H1 (cell line): ENCODE results near the gene MSI2. TPM values are rescaled to one million over a fixed set of nuclear protein-coding genes. Genes with fewer than 3 reads are reported as not detected.

Experiments used
- CTCF ChIA-PET: fragments of 300-600 bp; sonication (Branson Sonifier 250); formaldehyde crosslinking; loops from one replicate; lab custom pipeline; 2021; ENCODE audit not compliant: partially characterized antibody; lab: Charles Lee
- POLR2A ChIA-PET: fragments of 300-600 bp; sonication (Branson Sonifier 250); formaldehyde crosslinking; loops from one replicate; lab custom pipeline; 2021; ENCODE audit warnings: inconsistent platforms; ENCODE audit not compliant: partially characterized antibody; lab: Charles Lee
- DNase-seq, 2 experiments: peaks; one replicate each; pipeline versions ENCODE4 v3.0.0 to v3.0.0-alpha.2; 2010 to 2022; ENCODE audit warnings: low spot score in 2 of 2, low read depth in 1 of 2, mixed read lengths in 1 of 2
- FAIRE-seq: peaks from 2 replicates; lab custom pipeline; 2011; peaks lifted over from hg19 to GRCh38; lab: Jason Lieb, UNC
- H2AFZ ChIP-seq: 2 replicates; pipeline ENCODE4 v1.8.1; 2012; ENCODE audit warnings: low read length, inconsistent platforms
- H2AK5ac ChIP-seq: 2 replicates; pipeline ENCODE4 v1.6.1; 2013; ENCODE audit warnings: low read depth, low read length
- H2BK120ac ChIP-seq: replicated peaks from 2 replicates; pipeline ENCODE3; 2013; ENCODE audit warnings: low read depth, low read length, inconsistent platforms
- H2BK12ac ChIP-seq: 2 replicates; pipeline ENCODE4 v1.6.1; 2013; ENCODE audit warnings: low read depth, low read length
- H2BK15ac ChIP-seq: 2 replicates; pipeline ENCODE4 v1.6.1; 2013; ENCODE audit warnings: low read length
- H2BK20ac ChIP-seq: 2 replicates; pipeline ENCODE4 v1.6.1; 2013; ENCODE audit warnings: low read length
- H2BK5ac ChIP-seq: 2 replicates; pipeline ENCODE4 v1.6.1; 2013; ENCODE audit warnings: low read depth, low read length
- H3K14ac ChIP-seq: 2 replicates; pipeline ENCODE4 v1.6.1; 2013; ENCODE audit warnings: inconsistent platforms; ENCODE audit not compliant: insufficient read length
- H3K18ac ChIP-seq: 2 replicates; pipeline ENCODE4 v1.6.1; 2013; ENCODE audit warnings: low read length; ENCODE audit errors: extremely low read depth
- H3K23ac ChIP-seq: 2 replicates; pipeline ENCODE4 v1.6.1; 2013; ENCODE audit warnings: inconsistent platforms; ENCODE audit not compliant: insufficient read length
- H3K23me2 ChIP-seq: 2 replicates; pipeline ENCODE4 v1.6.1; 2013; ENCODE audit warnings: low read depth, low read length
- H3K27ac ChIP-seq: 2 replicates; pipeline ENCODE4 v1.6.1; 2011; ENCODE audit warnings: low read depth, low read length, inconsistent platforms
- H3K27me3 ChIP-seq, 4 experiments: replicated peaks in 1 of 4; 1 replicate in 1 of 4; 2 replicates in 3 of 4; pipeline versions ENCODE4 v1.6.1 to v1.8.1; 2011 to 2013; ENCODE audit warnings: low read length in 3 of 4, mild to moderate bottlenecking in 3 of 4, inconsistent platforms in 2 of 4, mixed read lengths in 2 of 4, moderate library complexity in 1 of 4; ENCODE audit not compliant: control insufficient read depth in 3 of 4, insufficient read depth in 3 of 4; ENCODE audit errors: extremely low read depth in 1 of 4
- H3K36me3 ChIP-seq, 4 experiments: 2 replicates each; pipeline versions ENCODE4 v1.6.1 to v1.8.1; 2011 to 2013; ENCODE audit warnings: mild to moderate bottlenecking in 4 of 4, low read length in 3 of 4, moderate library complexity in 2 of 4, control low read depth in 1 of 4, inconsistent platforms in 1 of 4; ENCODE audit not compliant: insufficient read depth in 4 of 4, control insufficient read depth in 2 of 4
- H3K4ac ChIP-seq: replicated peaks from 2 replicates; pipeline ENCODE3; 2013; ENCODE audit warnings: low read length, low read depth, mixed read lengths, inconsistent platforms; ENCODE audit not compliant: insufficient read length
- H3K4me1 ChIP-seq, 4 experiments: replicated peaks in 1 of 4; 1 replicate in 1 of 4; 2 replicates in 3 of 4; pipeline versions ENCODE4 v1.6.1 to v1.8.1; 2011 to 2013; ENCODE audit warnings: low read length in 3 of 4, inconsistent platforms in 2 of 4, mixed read lengths in 1 of 4; ENCODE audit not compliant: insufficient read depth in 4 of 4, control insufficient read depth in 3 of 4
- H3K4me2 ChIP-seq, 2 experiments: 2 replicates each; pipeline versions ENCODE4 v1.6.1 to v1.8.1; 2011 to 2013; ENCODE audit warnings: low read depth in 2 of 2, low read length in 2 of 2, control low read depth in 1 of 2, inconsistent platforms in 1 of 2, mild to moderate bottlenecking in 1 of 2; ENCODE audit not compliant: insufficient read depth in 1 of 2
- H3K4me3 ChIP-seq, 4 experiments: fragments of 200-600, 300-600 bp in 1 of 4; sonication (generic), shearing (Covaris generic), sonication (Bioruptor Twin) in 1 of 4; 2 replicates each; pipeline versions ENCODE4 v1.5.1 to v1.8.1; 2011 to 2016; ENCODE audit warnings: low read length in 4 of 4, low read depth in 3 of 4, control low read depth in 2 of 4, inconsistent platforms in 2 of 4, mild to moderate bottlenecking in 2 of 4, mixed read lengths in 1 of 4, moderate library complexity in 1 of 4; ENCODE audit not compliant: insufficient read depth in 2 of 4; ENCODE audit errors: extremely low read depth in 1 of 4
- H3K56ac ChIP-seq: replicated peaks from 2 replicates; pipeline ENCODE3; 2013; ENCODE audit warnings: low read depth, mild to moderate bottlenecking, mixed read lengths, low read length, inconsistent platforms; ENCODE audit not compliant: insufficient read length
- H3K79me1 ChIP-seq: 2 replicates; pipeline ENCODE4 v1.6.1; 2013; ENCODE audit warnings: low read depth, low read length, control low read depth
- H3K79me2 ChIP-seq, 2 experiments: 2 replicates each; pipeline versions ENCODE4 v1.6.1 to v1.8.1; 2012 to 2013; ENCODE audit warnings: low read length in 2 of 2, mild to moderate bottlenecking in 2 of 2, inconsistent platforms in 1 of 2; ENCODE audit not compliant: insufficient read depth in 2 of 2, control insufficient read depth in 1 of 2
- H3K9ac ChIP-seq, 4 experiments: replicated peaks in 1 of 4; 1 replicate in 1 of 4; 2 replicates in 3 of 4; pipeline versions ENCODE4 v1.6.1 to v1.8.1; 2011 to 2013; ENCODE audit warnings: low read depth in 3 of 4, low read length in 3 of 4, control low read depth in 2 of 4, mild to moderate bottlenecking in 2 of 4, moderate library complexity in 2 of 4, inconsistent platforms in 1 of 4; ENCODE audit errors: extremely low read depth in 1 of 4
- H3K9me3 ChIP-seq, 2 experiments: 2 replicates each; pipeline versions ENCODE4 v1.6.1 to v1.8.1; 2012 to 2013; ENCODE audit warnings: mild to moderate bottlenecking in 2 of 2, moderate library complexity in 2 of 2, control low read depth in 1 of 2, inconsistent platforms in 1 of 2, low read depth in 1 of 2, low read length in 1 of 2, mixed read lengths in 1 of 2; ENCODE audit not compliant: insufficient read depth in 2 of 2
- H4K20me1 ChIP-seq, 2 experiments: replicated peaks in 1 of 2; 2 replicates each; pipeline versions ENCODE3 to v1.8.1; 2011 to 2013; ENCODE audit warnings: inconsistent platforms in 2 of 2, low read length in 2 of 2, mild to moderate bottlenecking in 1 of 2; ENCODE audit not compliant: insufficient read depth in 2 of 2, control insufficient read depth in 1 of 2
- H4K5ac ChIP-seq: 2 replicates; pipeline ENCODE4 v1.6.1; 2013; ENCODE audit warnings: low read length, low read depth, mixed read lengths, inconsistent platforms; ENCODE audit not compliant: insufficient read length
- H4K8ac ChIP-seq: 2 replicates; pipeline ENCODE4 v1.8.0; 2013; ENCODE audit warnings: mild to moderate bottlenecking, moderate library complexity, low read length, inconsistent platforms; ENCODE audit not compliant: insufficient read depth; ENCODE audit errors: extremely low read depth
- H4K91ac ChIP-seq: replicated peaks from 2 replicates; pipeline ENCODE3; 2013; ENCODE audit warnings: low read length, mixed read lengths, inconsistent platforms; ENCODE audit not compliant: insufficient read length
- JUND ChIP-seq: IDR thresholded peaks from 2 replicates; pipeline ENCODE4 v1.6.1; 2011; ENCODE audit warnings: mild to moderate bottlenecking, improper control_type of control experiment, low read length
- POLR2AphosphoS5 ChIP-seq: IDR thresholded peaks from 2 replicates; pipeline ENCODE4 v1.6.1; 2011; ENCODE audit warnings: low read depth, low read length
- WGBS, 2 experiments: shearing (Covaris generic) in 1 of 2; methylation state at CpG; one replicate each; pipeline versions ENCODE4 v1.1.6 to v1.1.7; 2013 to 2015; ENCODE audit warnings: low lambda C conversion rate in 2 of 2, mixed read lengths in 2 of 2, inconsistent platforms in 1 of 2, low coverage in 1 of 2, missing lambda C conversion rate in 1 of 2; ENCODE audit not compliant: insufficient replicate concordance in 2 of 2, insufficient coverage in 1 of 2, insufficient read length in 1 of 2; ENCODE audit errors: extremely low coverage in 1 of 2, missing lambda C conversion rate in 1 of 2; 5-methylcytosine and 5-hydroxymethylcytosine counted together
- polyA plus RNA-seq, 7 experiments: library from polyadenylated mRNA; depleted of rRNA in 3 of 7; stranded (reverse) in 5 of 7; unstranded in 2 of 7; fragments of >200 nt in 5 of 7; fragments of 200-250 nt in 2 of 7; gene quantifications; 1 replicate in 5 of 7; 2 replicates in 1 of 7; 4 replicates in 1 of 7; pipeline versions ENCODE4 v1.2.1 to v1.2.3, GENCODE V29; 2011 to 2013; ENCODE audit warnings: missing spikeins in 2 of 7, mixed read lengths in 2 of 7
- total RNA-seq: library from RNA; stranded (reverse); fragmentation: NEBNext Ultra II Directional; extraction: Animal tissue kit (Norgen Biotek cat#: 25700); gene quantifications from 2 replicates; pipeline ENCODE4 v1.2.1, GENCODE V29; 2021
- TF ChIP-seq, protein P1 (sequence below): IDR thresholded peaks from 2 replicates; pipeline ENCODE4 v1.6.1; 2011; ENCODE audit warnings: low read length, improper control_type of control experiment

The MSI2 gene
- total and polyA plus RNA-seq, 2 of the 8 experiments (the other 6 are each of a cell fraction or from before 2014, with no cell fraction given) = 36.7 to 80.6 TPM

- H3K27ac ChIP-seq = no peak overlapping the region
- no peak overlapping the region for H2BK12ac ChIP-seq
- ChIA-PET POLR2A (interaction anchor here (0.7 kb wide), 1 partner anchor 121 kb away, joined by 3 read pairs; no protein-coding TSS in a partner anchor), CTCF (interaction anchor here (2.9 kb wide), 1 partner anchor 16 kb away, joined by 14 read pairs; no protein-coding TSS in a partner anchor)
- no peak overlapping the region for H3K18ac ChIP-seq
- no peak overlapping the region for H3K4me2 ChIP-seq
- H3K14ac ChIP-seq = no peak overlapping the region
- H4K91ac ChIP-seq = no peak overlapping the region
- WGBS, 2 experiments = 92% methylated on average over 4 of the region's 4 CpGs; no CpG with 5 or more reads in 1 of the 2 experiments
- no peak overlapping the region for H4K5ac ChIP-seq
- H2BK15ac ChIP-seq = no peak overlapping the region
- H3K36me3 ChIP-seq = no peaks in the 10 kb centered on the region
- H4K20me1 ChIP-seq = peaks cover 0 to 1% of the 10 kb centered on the region in 2 experiments
- H4K8ac ChIP-seq = no peak overlapping the region
- H3K23me2 ChIP-seq = no peaks in the 10 kb centered on the region
- H3K79me1 ChIP-seq = peaks cover 3% of the 10 kb centered on the region
- H3K23ac ChIP-seq = no peak overlapping the region
- no peak overlapping the region for H2BK20ac ChIP-seq
- no peaks in the 10 kb centered on the region for H3K9me3 ChIP-seq
- H3K4me1 ChIP-seq = peaks cover 9 to 14% (median 13%) of the 10 kb centered on the region in 4 experiments
- TF ChIP-seq POLR2AphosphoS5 (no peak), JUND (no peak)
- TF ChIP-seq, protein P1, sequence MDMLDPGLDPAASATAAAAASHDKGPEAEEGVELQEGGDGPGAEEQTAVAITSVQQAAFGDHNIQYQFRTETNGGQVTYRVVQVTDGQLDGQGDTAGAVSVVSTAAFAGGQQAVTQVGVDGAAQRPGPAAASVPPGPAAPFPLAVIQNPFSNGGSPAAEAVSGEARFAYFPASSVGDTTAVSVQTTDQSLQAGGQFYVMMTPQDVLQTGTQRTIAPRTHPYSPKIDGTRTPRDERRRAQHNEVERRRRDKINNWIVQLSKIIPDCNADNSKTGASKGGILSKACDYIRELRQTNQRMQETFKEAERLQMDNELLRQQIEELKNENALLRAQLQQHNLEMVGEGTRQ = no peak
- no peak overlapping the region for H2AFZ ChIP-seq
- peaks cover 0 to 17% of the 10 kb centered on the region in 2 experiments; a peak in 1 of 4 replicates for H3K79me2 ChIP-seq
- H3K56ac ChIP-seq = no peak overlapping the region
- H3K4ac ChIP-seq = no peak overlapping the region
- H3K27me3 ChIP-seq = no peaks in the 10 kb centered on the region
- no peak overlapping the region for H2BK120ac ChIP-seq
- DNase-seq = no peak
- no peak overlapping the region for H3K4me3 ChIP-seq
- no peak overlapping the region for H2BK5ac ChIP-seq
- no peak for FAIRE-seq
- no peak overlapping the region for H3K9ac ChIP-seq
- no peak overlapping the region for H2AK5ac ChIP-seq
Measured at GRCh38 chr17:57502022-57502421, 245.7 kb downstream of the MSI2 start.
